Neural cell (in vitro differentiated cells): Measurements from ENCODE around the gene UBASH3A. TPM values are rescaled to one million over a fixed set of nuclear protein-coding genes. Genes with fewer than 3 reads are reported as not detected.

Experiments used
- H2AFZ ChIP-seq: fragments of 200-600, 300-800 bp; sonication (generic), shearing (Covaris generic); 2 replicates; pipeline ENCODE4 v1.6.0; 2014; ENCODE audit warnings: low read depth, mild to moderate bottlenecking, antibody characterized with exemption, low read length, moderate library complexity
- H3F3A ChIP-seq: fragments of 200-600 bp; shearing (Covaris generic); 2 replicates; pipeline ENCODE4 v1.6.1; 2016; ENCODE audit warnings: mild to moderate bottlenecking, moderate library complexity, mixed read lengths, antibody characterized with exemption, low read length; ENCODE audit not compliant: insufficient read depth, poor library complexity, severe bottlenecking
- H3K27ac ChIP-seq: fragments of 200-600, 300-800 bp; sonication (generic), shearing (Covaris generic); 2 replicates; pipeline ENCODE4 v1.5.1; 2014; ENCODE audit warnings: mild to moderate bottlenecking, low read length, moderate library complexity
- H3K27me3 ChIP-seq: fragments of 300-800, 200-600 bp; sonication (generic), shearing (Covaris generic); 2 replicates; pipeline ENCODE4 v1.6.0; 2014; ENCODE audit warnings: mild to moderate bottlenecking, low read depth, low read length, moderate library complexity; ENCODE audit not compliant: insufficient read depth
- H3K36me3 ChIP-seq: fragments of 300-800, 200-600 bp; sonication (generic), shearing (Covaris generic); 2 replicates; pipeline ENCODE4 v1.5.1; 2014; ENCODE audit warnings: mild to moderate bottlenecking, antibody characterized with exemption, low read length, moderate library complexity; ENCODE audit not compliant: insufficient read depth
- H3K4me2 ChIP-seq: fragments of 300-800, 200-600 bp; sonication (generic), shearing (Covaris generic); 2 replicates; pipeline ENCODE4 v1.6.0; 2014; ENCODE audit warnings: mild to moderate bottlenecking, low read length
- H3K4me3 ChIP-seq: fragments of 300-800, 200-600 bp; sonication (generic), shearing (Covaris generic); 2 replicates; pipeline ENCODE4 v1.5.1; 2014; ENCODE audit warnings: mild to moderate bottlenecking, low read length, moderate library complexity
- H3K79me2 ChIP-seq: fragments of 200-600 bp; shearing (Covaris generic); replicated peaks from 2 replicates; pipeline ENCODE4 v1.6.0; 2014; ENCODE audit warnings: mild to moderate bottlenecking, low read length, moderate library complexity; ENCODE audit not compliant: insufficient read depth
- H3K9ac ChIP-seq: fragments of 300-800, 200-600 bp; sonication (generic), shearing (Covaris generic); 2 replicates; pipeline ENCODE4 v1.6.1; 2016; ENCODE audit warnings: mild to moderate bottlenecking, low read length, mixed read lengths
- H3K9me2 ChIP-seq: fragments of 200-600 bp; shearing (Covaris generic); 2 replicates; pipeline ENCODE4 v1.6.1; 2016; ENCODE audit warnings: mild to moderate bottlenecking, low read length, mixed read lengths; ENCODE audit not compliant: insufficient read depth
- H3K9me3 ChIP-seq: fragments of 200-600, 300-800 bp; sonication (generic), shearing (Covaris generic); 2 replicates; pipeline ENCODE4 v1.6.1; 2016; ENCODE audit warnings: mild to moderate bottlenecking, mixed run types, low read length, moderate library complexity, mixed read lengths
- H4K20me1 ChIP-seq: fragments of 200-600 bp; shearing (Covaris generic); 2 replicates; pipeline ENCODE4 v1.6.1; 2016; ENCODE audit warnings: mild to moderate bottlenecking, mixed run types; ENCODE audit not compliant: insufficient read depth
- EP300 ChIP-seq: fragments of 450-650 bp; conservative IDR thresholded peaks from 2 replicates; pipeline ENCODE4 v1.6.1; 2014; ENCODE audit warnings: antibody characterized with exemption, mild to moderate bottlenecking, moderate library complexity; ENCODE audit not compliant: poor library complexity, severe bottlenecking
- EZH2 ChIP-seq: fragments of 200-600, 300-800 bp; shearing (Covaris generic), sonication (generic); IDR thresholded peaks from 2 replicates; pipeline ENCODE4 v1.6.1; 2014; ENCODE audit warnings: antibody characterized with exemption, low read length, borderline replicate concordance, mild to moderate bottlenecking; ENCODE audit not compliant: insufficient read depth, poor library complexity, severe bottlenecking
- MXI1 ChIP-seq: fragments of 450-650 bp; conservative IDR thresholded peaks from 2 replicates; pipeline ENCODE4 v1.6.1; 2014; ENCODE audit warnings: antibody characterized with exemption, mild to moderate bottlenecking; ENCODE audit not compliant: poor library complexity, severe bottlenecking
- POLR2AphosphoS5 ChIP-seq: IDR thresholded peaks from 2 replicates; pipeline ENCODE4 v1.6.1; 2012
- RAD21 ChIP-seq: fragments of 450-650 bp; conservative IDR thresholded peaks from 2 replicates; pipeline ENCODE4 v1.6.1; 2014; ENCODE audit warnings: antibody characterized with exemption, mild to moderate bottlenecking, moderate library complexity
- SMC3 ChIP-seq: fragments of 450-650 bp; conservative IDR thresholded peaks from 2 replicates; pipeline ENCODE4 v1.6.1; 2014; ENCODE audit warnings: antibody characterized with exemption, mild to moderate bottlenecking, moderate library complexity; ENCODE audit not compliant: poor library complexity
- TAF1 ChIP-seq: IDR thresholded peaks from 2 replicates; pipeline ENCODE4 v1.6.1; 2012; ENCODE audit warnings: low read depth
- polyA plus RNA-seq: library from polyadenylated mRNA; depleted of rRNA; stranded (reverse); fragments of >200 nt; gene quantifications from 2 replicates; pipeline ENCODE4 v1.2.3, GENCODE V29; 2014
- TF ChIP-seq, protein P1 (sequence below): IDR thresholded peaks from 2 replicates; pipeline ENCODE4 v1.6.1; 2012; ENCODE audit warnings: borderline replicate concordance
- TF ChIP-seq, protein P2 (sequence below): fragments of 450-650 bp; IDR thresholded peaks from 2 replicates; pipeline ENCODE4 v1.5.1; 2014; ENCODE audit warnings: antibody characterized with exemption, mild to moderate bottlenecking, moderate library complexity; ENCODE audit not compliant: poor library complexity, severe bottlenecking

Gene UBASH3A
- polyA plus RNA-seq, 1 donor from 2014 or later = not detected

DNA sequence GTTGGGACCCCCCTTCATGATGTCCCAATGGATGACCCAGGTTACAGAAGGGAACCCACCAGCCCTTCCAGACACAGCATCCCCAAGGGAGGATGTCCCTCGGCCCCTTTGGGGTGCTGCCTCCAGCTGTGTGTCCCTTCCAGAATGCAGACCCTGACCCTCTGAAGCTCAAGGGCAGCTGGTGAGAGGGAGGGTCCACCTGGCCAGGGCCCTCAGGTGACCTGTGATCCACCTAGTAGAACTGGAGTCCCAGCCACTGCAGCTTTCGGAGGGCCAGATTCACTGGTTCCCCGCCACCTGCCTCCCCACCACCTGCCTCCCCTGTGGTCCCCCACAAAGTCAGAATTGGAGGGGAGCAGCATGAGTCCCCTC lies 27.8 kb upstream of the UBASH3A start:
- Histone ChIP-seq H3K36me3 (no peaks in the 10 kb centered on the region), H3K27ac (no peak overlapping the region), H2AFZ (no peak overlapping the region), H3K9me3 (no peaks in the 10 kb centered on the region), H3K27me3 (no peaks in the 10 kb centered on the region), H4K20me1 (no peaks in the 10 kb centered on the region), H3K9ac (no peak overlapping the region), H3K79me2 (no peaks in the 10 kb centered on the region), H3K4me3 (no peak overlapping the region), H3K4me2 (no peak overlapping the region), H3F3A (no peaks in the 10 kb centered on the region), H3K9me2 (no peaks in the 10 kb centered on the region)
- TF ChIP-seq POLR2AphosphoS5 (no peak), SMC3 (no peak), EP300 (no peak), RAD21 (no peak), TAF1 (no peak)

DNA sequence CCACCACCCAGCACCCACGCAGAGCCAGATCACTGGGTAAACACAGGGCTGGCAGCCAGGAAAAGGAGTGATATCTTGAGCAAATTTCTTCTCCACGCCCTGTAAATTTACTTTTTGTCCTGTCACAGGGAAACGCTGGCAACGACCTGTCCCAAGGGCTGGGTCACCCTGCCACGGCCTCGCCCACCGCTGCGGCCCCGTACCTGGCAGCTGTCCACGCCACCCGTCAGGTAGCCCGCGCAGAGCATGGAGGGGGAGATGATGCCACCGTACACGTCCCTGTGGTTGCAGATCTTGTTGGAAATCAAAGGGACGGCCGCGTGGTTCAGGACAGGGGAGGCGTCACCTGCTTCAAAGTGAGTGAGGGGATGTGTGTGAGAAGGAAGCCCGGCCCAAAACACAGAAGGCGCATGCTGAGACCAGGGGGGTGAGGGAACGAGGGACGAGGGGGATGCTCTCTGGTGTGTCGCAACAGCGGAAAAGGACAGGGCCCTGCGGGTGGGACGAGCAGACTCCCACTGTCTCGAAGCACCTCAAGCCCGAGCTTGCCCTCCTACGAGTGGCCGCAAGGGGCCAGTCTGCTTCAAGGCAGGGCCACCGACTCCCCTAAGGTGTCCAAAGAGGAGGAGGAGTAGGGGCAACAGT lies 27.2 kb upstream of the UBASH3A start:
- H3K9ac ChIP-seq = no peak overlapping the region
- H3K27ac ChIP-seq = no peak overlapping the region
- no peaks in the 10 kb centered on the region for H4K20me1 ChIP-seq
- no peaks in the 10 kb centered on the region for H3K9me3 ChIP-seq
- H3K4me3 ChIP-seq = no peak overlapping the region
- no peak overlapping the region for H3K4me2 ChIP-seq
- TF ChIP-seq MXI1 (no peak), RAD21 (no peak), EZH2 (no peak), POLR2AphosphoS5 (no peak), EP300 (no peak), TAF1 (no peak), SMC3 (no peak)
- TF ChIP-seq, protein P1, sequence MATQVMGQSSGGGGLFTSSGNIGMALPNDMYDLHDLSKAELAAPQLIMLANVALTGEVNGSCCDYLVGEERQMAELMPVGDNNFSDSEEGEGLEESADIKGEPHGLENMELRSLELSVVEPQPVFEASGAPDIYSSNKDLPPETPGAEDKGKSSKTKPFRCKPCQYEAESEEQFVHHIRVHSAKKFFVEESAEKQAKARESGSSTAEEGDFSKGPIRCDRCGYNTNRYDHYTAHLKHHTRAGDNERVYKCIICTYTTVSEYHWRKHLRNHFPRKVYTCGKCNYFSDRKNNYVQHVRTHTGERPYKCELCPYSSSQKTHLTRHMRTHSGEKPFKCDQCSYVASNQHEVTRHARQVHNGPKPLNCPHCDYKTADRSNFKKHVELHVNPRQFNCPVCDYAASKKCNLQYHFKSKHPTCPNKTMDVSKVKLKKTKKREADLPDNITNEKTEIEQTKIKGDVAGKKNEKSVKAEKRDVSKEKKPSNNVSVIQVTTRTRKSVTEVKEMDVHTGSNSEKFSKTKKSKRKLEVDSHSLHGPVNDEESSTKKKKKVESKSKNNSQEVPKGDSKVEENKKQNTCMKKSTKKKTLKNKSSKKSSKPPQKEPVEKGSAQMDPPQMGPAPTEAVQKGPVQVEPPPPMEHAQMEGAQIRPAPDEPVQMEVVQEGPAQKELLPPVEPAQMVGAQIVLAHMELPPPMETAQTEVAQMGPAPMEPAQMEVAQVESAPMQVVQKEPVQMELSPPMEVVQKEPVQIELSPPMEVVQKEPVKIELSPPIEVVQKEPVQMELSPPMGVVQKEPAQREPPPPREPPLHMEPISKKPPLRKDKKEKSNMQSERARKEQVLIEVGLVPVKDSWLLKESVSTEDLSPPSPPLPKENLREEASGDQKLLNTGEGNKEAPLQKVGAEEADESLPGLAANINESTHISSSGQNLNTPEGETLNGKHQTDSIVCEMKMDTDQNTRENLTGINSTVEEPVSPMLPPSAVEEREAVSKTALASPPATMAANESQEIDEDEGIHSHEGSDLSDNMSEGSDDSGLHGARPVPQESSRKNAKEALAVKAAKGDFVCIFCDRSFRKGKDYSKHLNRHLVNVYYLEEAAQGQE = no peak
- TF ChIP-seq, protein P2, sequence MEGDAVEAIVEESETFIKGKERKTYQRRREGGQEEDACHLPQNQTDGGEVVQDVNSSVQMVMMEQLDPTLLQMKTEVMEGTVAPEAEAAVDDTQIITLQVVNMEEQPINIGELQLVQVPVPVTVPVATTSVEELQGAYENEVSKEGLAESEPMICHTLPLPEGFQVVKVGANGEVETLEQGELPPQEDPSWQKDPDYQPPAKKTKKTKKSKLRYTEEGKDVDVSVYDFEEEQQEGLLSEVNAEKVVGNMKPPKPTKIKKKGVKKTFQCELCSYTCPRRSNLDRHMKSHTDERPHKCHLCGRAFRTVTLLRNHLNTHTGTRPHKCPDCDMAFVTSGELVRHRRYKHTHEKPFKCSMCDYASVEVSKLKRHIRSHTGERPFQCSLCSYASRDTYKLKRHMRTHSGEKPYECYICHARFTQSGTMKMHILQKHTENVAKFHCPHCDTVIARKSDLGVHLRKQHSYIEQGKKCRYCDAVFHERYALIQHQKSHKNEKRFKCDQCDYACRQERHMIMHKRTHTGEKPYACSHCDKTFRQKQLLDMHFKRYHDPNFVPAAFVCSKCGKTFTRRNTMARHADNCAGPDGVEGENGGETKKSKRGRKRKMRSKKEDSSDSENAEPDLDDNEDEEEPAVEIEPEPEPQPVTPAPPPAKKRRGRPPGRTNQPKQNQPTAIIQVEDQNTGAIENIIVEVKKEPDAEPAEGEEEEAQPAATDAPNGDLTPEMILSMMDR = no peak
- no peaks in the 10 kb centered on the region for H3K79me2 ChIP-seq
- H3K36me3 ChIP-seq = no peaks in the 10 kb centered on the region
- H3F3A ChIP-seq = no peaks in the 10 kb centered on the region
- no peaks in the 10 kb centered on the region for H3K9me2 ChIP-seq
- H2AFZ ChIP-seq = no peak overlapping the region
- no peaks in the 10 kb centered on the region for H3K27me3 ChIP-seq
